WTC11 (cell line): ENCODE results near the gene GALNT13. TPM values are rescaled to one million over a fixed set of nuclear protein-coding genes. Genes with fewer than 3 reads are reported as not detected.

Experiments used
- ATF3 ChIP-seq: sonication (generic); formaldehyde crosslinking; conservative IDR thresholded peaks from 2 replicates; pipeline ENCODE4 v1.8.1; 2022; ENCODE audit warnings: mild to moderate bottlenecking, missing genetic modification reagents
- CREB1 ChIP-seq: sonication (generic); formaldehyde crosslinking; IDR thresholded peaks from 2 replicates; pipeline ENCODE4 v1.8.0; 2023; ENCODE audit warnings: mild to moderate bottlenecking, missing genetic modification reagents
- CTCF ChIP-seq: fragments of 200-600 bp; IDR thresholded peaks from 2 replicates; pipeline ENCODE4 v1.8.0; 2022; ENCODE audit warnings: antibody characterized with exemption
- FOXP4 ChIP-seq: sonication (generic); formaldehyde crosslinking; IDR thresholded peaks from 2 replicates; pipeline ENCODE4 v1.8.0; 2022; ENCODE audit warnings: mild to moderate bottlenecking, missing genetic modification reagents
- HMGXB4 ChIP-seq: sonication (generic); formaldehyde crosslinking; IDR thresholded peaks from 2 replicates; pipeline ENCODE4 v1.8.1; 2023; ENCODE audit warnings: mild to moderate bottlenecking, moderate library complexity, missing genetic modification reagents
- MAX ChIP-seq: sonication (generic); formaldehyde crosslinking; IDR thresholded peaks from 2 replicates; pipeline ENCODE4 v1.8.0; 2022; ENCODE audit warnings: mild to moderate bottlenecking, missing genetic modification reagents
- MYBL2 ChIP-seq: sonication (generic); formaldehyde crosslinking; IDR thresholded peaks from 2 replicates; pipeline ENCODE4 v1.8.1; 2023; ENCODE audit warnings: mild to moderate bottlenecking, moderate library complexity, missing genetic modification reagents
- PREB ChIP-seq: sonication (generic); formaldehyde crosslinking; IDR thresholded peaks from 2 replicates; pipeline ENCODE4 v1.8.1; 2022; ENCODE audit warnings: mild to moderate bottlenecking, missing genetic modification reagents, moderate library complexity, borderline replicate concordance
- SP1 ChIP-seq: sonication (generic); formaldehyde crosslinking; conservative IDR thresholded peaks from 2 replicates; pipeline ENCODE4 v1.8.1; 2022; ENCODE audit warnings: missing genetic modification reagents
- TEAD1 ChIP-seq: sonication (generic); formaldehyde crosslinking; IDR thresholded peaks from 2 replicates; pipeline ENCODE4 v1.8.0; 2022; ENCODE audit warnings: mild to moderate bottlenecking, missing genetic modification reagents
- USF1 ChIP-seq: sonication (generic); formaldehyde crosslinking; IDR thresholded peaks from 2 replicates; pipeline ENCODE4 v1.8.0; 2022; ENCODE audit warnings: mild to moderate bottlenecking, missing genetic modification reagents
- ZNF138 ChIP-seq: sonication (generic); formaldehyde crosslinking; conservative IDR thresholded peaks from 2 replicates; pipeline ENCODE4 v1.8.1; 2022; ENCODE audit warnings: mild to moderate bottlenecking, moderate library complexity, missing genetic modification reagents
- ZNF263 ChIP-seq: sonication (generic); formaldehyde crosslinking; IDR thresholded peaks from 2 replicates; pipeline ENCODE4 v1.8.1; 2022; ENCODE audit warnings: low read depth, mild to moderate bottlenecking, moderate library complexity, missing genetic modification reagents
- ZNF423 ChIP-seq: fragments of 250-450 bp; sonication (Bioruptor Pico); IDR thresholded peaks from 2 replicates; pipeline ENCODE4 v2.1.2; 2022; ENCODE audit warnings: mild to moderate bottlenecking, moderate library complexity
- ZNF512 ChIP-seq: sonication (generic); formaldehyde crosslinking; IDR thresholded peaks from 2 replicates; pipeline ENCODE4 v1.8.1; 2022; ENCODE audit warnings: missing genetic modification reagents, borderline replicate concordance
- total RNA-seq: library from RNA; stranded (reverse); gene quantifications from 3 replicates; pipeline ENCODE4 v1.2.3, GENCODE V29; 2021

Gene GALNT13
- total RNA-seq, 1 experiment from 2014 or later = 9.9 TPM

- TF ChIP-seq ZNF512 (CRISPR knock-in tag) (no peak), ATF3 (CRISPR knock-in tag) (no peak), FOXP4 (peak; percentile 73; the same call in 1 of the 2 replicates), HMGXB4 (CRISPR knock-in tag) (peak; percentile 79; the same call in 1 of the 2 replicates), CREB1 (no peak), MYBL2 (CRISPR knock-in tag) (0 out of 2 replicates have a peak, but pooled peaks have one; percentile 19), TEAD1 (CRISPR knock-in tag) (peak; percentile 50; the same call in 1 of the 2 replicates), MAX (peak; percentile 90), ZNF423 (CRISPR knock-in tag) (peak; percentile 69; the same call in 1 of the 2 replicates), PREB (CRISPR knock-in tag) (no peak), CTCF (no peak), USF1 (CRISPR knock-in tag) (0 out of 2 replicates have a peak, but pooled peaks have one; percentile 17), ZNF263 (CRISPR knock-in tag) (peak; percentile 99), SP1 (peak; percentile 39; the same call in 1 of the 2 replicates), ZNF138 (CRISPR knock-in tag) (no peak)
Measured at GRCh38 chr2:153871231-153872221, at the start of gene GALNT13 (continued).
